HEK293T (cell line): ENCODE results near the gene TSC22D3.

ENCODE experiments used
- CTCF ChIA-PET: fragments of 350-600 bp; formaldehyde crosslinking; extraction: SDS; loops from one replicate; lab custom pipeline; 2021; ENCODE audit warnings: antibody characterized with exemption, inconsistent platforms; lab: Yijun Ruan, JAX
- POLR2A ChIA-PET: fragments of 350-600 bp; formaldehyde crosslinking; extraction: SDS; loops from one replicate; lab custom pipeline; 2020; ENCODE audit warnings: antibody characterized with exemption, inconsistent platforms; lab: Yijun Ruan, JAX
- DNase-seq: peaks from one replicate; pipeline ENCODE4 v3.0.0; 2012; ENCODE audit warnings: mixed read lengths; ENCODE audit errors: extremely low spot score
- ARNT ChIP-seq: fragments of 450-650 bp; IDR thresholded peaks from 2 replicates; pipeline ENCODE4 v1.6.1; 2017; ENCODE audit warnings: mild to moderate bottlenecking
- BHLHE40 ChIP-seq: fragments of 450-650 bp; IDR thresholded peaks from 2 replicates; pipeline ENCODE4 v1.6.1; 2016; ENCODE audit warnings: mild to moderate bottlenecking, moderate library complexity, borderline replicate concordance
- CTBP1 ChIP-seq: fragments of 450-650 bp; IDR thresholded peaks from 2 replicates; pipeline ENCODE4 v1.6.1; 2016; ENCODE audit warnings: borderline replicate concordance
- ELF4 ChIP-seq: fragments of 450-650 bp; IDR thresholded peaks from 2 replicates; pipeline ENCODE4 v1.6.1; 2017; ENCODE audit warnings: antibody characterized with exemption
- FOXA1 ChIP-seq: fragments of 450-650 bp; IDR thresholded peaks from 2 replicates; pipeline ENCODE4 v1.6.1; 2016; ENCODE audit warnings: mild to moderate bottlenecking
- FOXK2 ChIP-seq: fragments of 450-650 bp; IDR thresholded peaks from 2 replicates; pipeline ENCODE4 v1.6.1; 2016; ENCODE audit warnings: mild to moderate bottlenecking
- FOXM1 ChIP-seq: fragments of 450-650 bp; IDR thresholded peaks from 2 replicates; pipeline ENCODE4 v1.6.1; 2017; ENCODE audit warnings: mild to moderate bottlenecking, borderline replicate concordance
- HDGF ChIP-seq: fragments of 450-650 bp; IDR thresholded peaks from 2 replicates; pipeline ENCODE4 v1.6.1; 2017; ENCODE audit warnings: antibody characterized with exemption, borderline replicate concordance
- L3MBTL2 ChIP-seq: fragments of 450-650 bp; conservative IDR thresholded peaks from 2 replicates; pipeline ENCODE4 v1.6.1; 2016; ENCODE audit warnings: mild to moderate bottlenecking
- LEF1 ChIP-seq: fragments of 450-650 bp; IDR thresholded peaks from 2 replicates; pipeline ENCODE4 v1.6.1; 2017; ENCODE audit warnings: mild to moderate bottlenecking, borderline replicate concordance
- NFRKB ChIP-seq: fragments of 450-650 bp; IDR thresholded peaks from 2 replicates; pipeline ENCODE4 v1.6.1; 2016; ENCODE audit warnings: mild to moderate bottlenecking, moderate library complexity
- PKNOX1 ChIP-seq: fragments of 450-650 bp; IDR thresholded peaks from 2 replicates; pipeline ENCODE4 v1.6.1; 2016
- SP1 ChIP-seq: fragments of 450-650 bp; IDR thresholded peaks from 2 replicates; pipeline ENCODE4 v1.6.1; 2017
- SUZ12 ChIP-seq: fragments of 450-650 bp; IDR thresholded peaks from 2 replicates; pipeline ENCODE4 v1.6.1; 2016; ENCODE audit warnings: mild to moderate bottlenecking
- TARDBP ChIP-seq: fragments of 450-650 bp; IDR thresholded peaks from 2 replicates; pipeline ENCODE4 v1.6.1; 2016
- ZNF384 ChIP-seq: fragments of 450-650 bp; IDR thresholded peaks from 2 replicates; pipeline ENCODE4 v1.6.1; 2016

Gene TSC22D3

GRCh38 chrX:107804427-107804826 is 28.8 kb upstream of the TSC22D3 start:
- ChIA-PET CTCF (no interaction called here), POLR2A (interaction anchor here (1.1 kb wide), 1 partner anchor 132 kb away, joined by 3 read pairs; no protein-coding TSS in a partner anchor)
- no peak for DNase-seq
- TF ChIP-seq FOXA1 (no peak), FOXK2 (no peak)

GRCh38 chrX:107787827-107788226 is 12.2 kb upstream of the TSC22D3 start:
- POLR2A ChIA-PET, result no interaction called here
- CTCF ChIA-PET, result interaction anchor here (1.4 kb wide), 1 partner anchor 10 kb away, joined by 3 read pairs; the partner anchor contains the start of gene NCBP2L
- TF ChIP-seq FOXM1, result no peak
- TF ChIP-seq FOXK2, result no peak
- TF ChIP-seq ZNF384, result no peak
- no peak for TF ChIP-seq ARNT
- no peak for TF ChIP-seq SP1
- TF ChIP-seq HDGF, result no peak
- no peak for DNase-seq

- no peak for DNase-seq
These were observed 4.9 kb upstream of the TSC22D3 start for GRCh38 chrX:107780525-107780924.

GRCh38 chrX:107777536-107777832 is 1.9 kb upstream of the TSC22D3 start, which contains the start of gene NCBP2L:
Gene NCBP2L, plus strand, starts transcription at chrX:107777733. Its CDS starts 16,488 bp downstream, at chrX:107794221.
- TF ChIP-seq L3MBTL2, result no peak
- no peak for TF ChIP-seq FOXK2
- no peak; the same call in 1 of the 2 replicates for TF ChIP-seq FOXM1
- no peak for TF ChIP-seq SUZ12
- TF ChIP-seq ELF4, result no peak
- no peak for TF ChIP-seq FOXA1
- TF ChIP-seq ARNT, result no peak
- TF ChIP-seq BHLHE40, result no peak
- no peak for TF ChIP-seq TARDBP
- no peak for TF ChIP-seq NFRKB
- no peak for TF ChIP-seq LEF1
- no peak for TF ChIP-seq HDGF
- TF ChIP-seq CTBP1, result no peak
- ChIA-PET POLR2A (interaction anchor here (0.7 to 6.2 kb wide), 13 partner anchors 11 to 149 kb away, joined by 3 to 198 read pairs (median 6); partner anchors contain the start of genes MID2 and PRPS1), CTCF (interaction anchor here (0.6 to 9.6 kb wide), 25 partner anchors 9 to 436 kb away, joined by 3 to 173 read pairs (median 6); no protein-coding TSS in a partner anchor)
- DNase-seq, result no peak

More at GRCh38 chrX:107780525-107780924, 4.9 kb upstream of the TSC22D3 start:
- ChIA-PET CTCF (interaction anchor here (0.6 to 9.6 kb wide), 5 partner anchors 59 to 755 kb away, joined by 3 to 173 read pairs (median 7); no protein-coding TSS in a partner anchor), POLR2A (interaction anchor here (1.0 to 1.3 kb wide), 3 partner anchors 59 to 123 kb away, joined by 3 to 5 read pairs (median 4); no protein-coding TSS in a partner anchor)
- no peak for TF ChIP-seq FOXM1

- POLR2A ChIA-PET, result interaction anchor here (0.7 to 6.2 kb wide), 19 partner anchors 10 to 149 kb away, joined by 3 to 198 read pairs (median 6); partner anchors contain the start of genes MID2 and PRPS1
- peak; percentile 89 for DNase-seq
- TF ChIP-seq PKNOX1, result 0 out of 2 replicates have a peak, but pooled peaks have one; percentile 5
- TF ChIP-seq ARNT, result no peak
- CTCF ChIA-PET, result interaction anchor here (0.6 to 9.6 kb wide), 32 partner anchors 9 to 436 kb away, joined by 3 to 173 read pairs (median 6); partner anchors contain the start of gene PRPS1
These were observed 1.3 kb upstream of the TSC22D3 start for GRCh38 chrX:107776649-107777535.

GRCh38 chrX:107775000-107775733 is 420 bp downstream of the TSC22D3 start:
- no peak for DNase-seq
- POLR2A ChIA-PET, result interaction anchor here (1.0 to 6.2 kb wide), 24 partner anchors 8 to 147 kb away, joined by 3 to 198 read pairs (median 6); partner anchors contain the start of genes MID2 and PRPS1
- TF ChIP-seq LEF1, result no peak
- TF ChIP-seq CTBP1, result no peak
- no peak for TF ChIP-seq BHLHE40
- no peak for TF ChIP-seq FOXA1
- no peak for TF ChIP-seq SUZ12
- TF ChIP-seq TARDBP, result no peak
- TF ChIP-seq HDGF, result no peak
- no peak for TF ChIP-seq SP1
- no peak for TF ChIP-seq ELF4
- TF ChIP-seq L3MBTL2, result no peak
- TF ChIP-seq FOXM1, result no peak
- CTCF ChIA-PET, result interaction anchor here (0.5 to 9.6 kb wide), 20 partner anchors 8 to 237 kb away, joined by 3 to 173 read pairs (median 5); no protein-coding TSS in a partner anchor

- DNase-seq, result no peak
- CTCF ChIA-PET, result interaction anchor here (0.9 to 9.6 kb wide), 3 partner anchors 55 to 116 kb away, joined by 5 to 173 read pairs (median 86); no protein-coding TSS in a partner anchor
- POLR2A ChIA-PET, result interaction anchor here (0.9 to 6.2 kb wide), 10 partner anchors 22 to 100 kb away, joined by 3 to 198 read pairs (median 22); no protein-coding TSS in a partner anchor
- TF ChIP-seq L3MBTL2 (no peak), HDGF (no peak), CTBP1 (no peak), ELF4 (no peak)
These were observed 1.6 kb downstream of the TSC22D3 start for GRCh38 chrX:107773906-107774435.
